Activated CD4-positive, alpha-beta T cell treated with anti-CD3 and anti-CD28 coated beads, Interleukin-2, Interleukin-4, amounts not matched to agents 100 ng/mL and 50 ng/mL, durations not matched to agents 16 hours and 8 hours (primary cell): ENCODE results near the gene NKX2-1.
"Not testable (repeated sequence)": the region's sequence is repeated elsewhere in the genome, so short reads cannot be mapped to it uniquely, and the experiment has no call there.

Experiments
- DNase-seq: peaks from one replicate; pipeline ENCODE4 v3.0.0-alpha.2; 2020; ENCODE audit warnings: low spot score

NKX2-1 gene

GRCh38 chr14:36519431-36520321, at the start of gene NKX2-1:
TSS of gene NKX2-1 (minus strand) at chr14:36520232. CDS start at chr14:36520129, 103 bp downstream.
- no peak for DNase-seq

GRCh38 chr14:36556811-36557433, 36.9 kb upstream of the NKX2-1 start:
- peak; percentile 53 for DNase-seq

GRCh38 chr14:36555998-36556743, 36.1 kb upstream of the NKX2-1 start:
- no peak for DNase-seq

GRCh38 chr14:36553656-36554260, 33.7 kb upstream of the NKX2-1 start:
- DNase-seq: peak; percentile 29

- no peak for DNase-seq
Observed at GRCh38 chr14:36550899-36551298, 30.9 kb upstream of the NKX2-1 start.

- not testable (repeated sequence) for DNase-seq
Observed at GRCh38 chr14:36544280-36544679, 24.2 kb upstream of the NKX2-1 start.

GRCh38 chr14:36538051-36538450, 18.0 kb upstream of the NKX2-1 start:
- no peak for DNase-seq

GRCh38 chr14:36529062-36529461, 9.0 kb upstream of the NKX2-1 start:
- no peak for DNase-seq

GRCh38 chr14:36525746-36526099, 5.7 kb upstream of the NKX2-1 start:
- DNase-seq: no peak

- DNase-seq: peak; percentile 27
Observed at GRCh38 chr14:36524874-36525745, 5.1 kb upstream of the NKX2-1 start.

GRCh38 chr14:36524220-36524837, 4.3 kb upstream of the NKX2-1 start:
- no peak for DNase-seq

GRCh38 chr14:36522972-36523715, 3.1 kb upstream of the NKX2-1 start:
- no peak for DNase-seq

- DNase-seq: no peak
Observed at GRCh38 chr14:36522347-36522971, 2.4 kb upstream of the NKX2-1 start.

- no peak for DNase-seq
Observed at GRCh38 chr14:36521598-36522345, 1.7 kb upstream of the NKX2-1 start.

GRCh38 chr14:36520601-36521525, 831 bp upstream of the NKX2-1 start:
- DNase-seq: no peak

GRCh38 chr14:36518586-36519430, 1.2 kb downstream of the NKX2-1 start:
- no peak for DNase-seq
